Naive thymus-derived CD4-positive, alpha-beta T cell (primary cell): ENCODE data around the gene DAPK1. TPM values are rescaled to one million over a fixed set of nuclear protein-coding genes. Genes with fewer than 3 reads are reported as not detected.
A peak's percentile ranks its signal among the peaks of the same experiment; 100 is the strongest.

ENCODE experiments used
- ATAC-seq: fragments of 150-1000 bp; cut with Tn5 transposase; 2 replicates; pipeline ENCODE4 v1.10.0; 2021; ENCODE audit warnings: mild to moderate bottlenecking, moderate library complexity
- CTCF ChIA-PET: fragments of 350-600 bp; sonication (Branson Sonifier 250); formaldehyde crosslinking; loops from one replicate; lab custom pipeline; 2021; ENCODE audit warnings: antibody characterized with exemption; lab: Charles Lee
- POLR2A ChIA-PET: fragments of 350-600 bp; sonication (Branson Sonifier 250); formaldehyde crosslinking; loops from one replicate; lab custom pipeline; 2021; ENCODE audit warnings: antibody characterized with exemption, inconsistent platforms; lab: Charles Lee
- DNase-seq, 9 donors: peaks; one replicate each; pipeline versions ENCODE4 v3.0.0 to v3.0.0-alpha.2; 2020 to 2022; ENCODE audit warnings: mixed read lengths in 1 of 9
- H3K27ac ChIP-seq: one replicate; pipeline ENCODE4 v1.7.0; 2013; ENCODE audit warnings: mild to moderate bottlenecking, low read depth, low read length, moderate library complexity
- H3K27me3 ChIP-seq, 2 donors: one replicate each; pipeline ENCODE4 v1.7.0; 2013; ENCODE audit warnings: low read length in 2 of 2, mild to moderate bottlenecking in 2 of 2, moderate library complexity in 2 of 2; ENCODE audit not compliant: control insufficient read depth in 2 of 2, insufficient read depth in 2 of 2
- H3K36me3 ChIP-seq, 3 experiments: 1 replicate in 2 of 3; 2 replicates in 1 of 3; pipeline ENCODE4 v1.7.0; 2013; ENCODE audit warnings: low read length in 3 of 3, mild to moderate bottlenecking in 3 of 3, moderate library complexity in 1 of 3; ENCODE audit not compliant: insufficient read depth in 3 of 3, control insufficient read depth in 2 of 3
- H3K4me1 ChIP-seq, 2 donors: one replicate each; pipeline ENCODE4 v1.7.0; 2013; ENCODE audit warnings: low read length in 2 of 2, mild to moderate bottlenecking in 2 of 2, moderate library complexity in 1 of 2; ENCODE audit not compliant: control insufficient read depth in 2 of 2, insufficient read depth in 2 of 2
- H3K4me3 ChIP-seq: 2 replicates; pipeline ENCODE4 v1.7.0; 2013; ENCODE audit warnings: mild to moderate bottlenecking, low read length
- H3K9me3 ChIP-seq, 3 experiments: 1 replicate in 2 of 3; 2 replicates in 1 of 3; pipeline ENCODE4 v1.7.0; 2013; ENCODE audit warnings: low read length in 3 of 3; ENCODE audit not compliant: control insufficient read depth in 2 of 3
- H3K27ac Mint-ChIP-seq, 9 donors: one replicate each; pipeline ENCODE4 v1.8.0; 2020 to 2022; ENCODE audit warnings: mixed read lengths in 9 of 9, mild to moderate bottlenecking in 8 of 9, moderate library complexity in 5 of 9, inconsistent platforms in 2 of 9
- H3K27me3 Mint-ChIP-seq, 5 donors: one replicate each; pipeline ENCODE4 v1.8.0; 2021 to 2022; ENCODE audit warnings: mixed read lengths in 5 of 5, mild to moderate bottlenecking in 1 of 5
- H3K36me3 Mint-ChIP-seq, 5 donors: one replicate each; pipeline ENCODE4 v1.8.0; 2020 to 2022; ENCODE audit warnings: mixed read lengths in 5 of 5, mild to moderate bottlenecking in 3 of 5, inconsistent platforms in 1 of 5
- H3K4me1 Mint-ChIP-seq, 7 donors: one replicate each; pipeline ENCODE4 v1.8.0; 2020 to 2022; ENCODE audit warnings: mixed read lengths in 7 of 7, mild to moderate bottlenecking in 3 of 7, inconsistent platforms in 1 of 7
- H3K4me3 Mint-ChIP-seq, 10 donors: one replicate each; pipeline ENCODE4 v1.8.0; 2020 to 2022; ENCODE audit warnings: mild to moderate bottlenecking in 10 of 10, mixed read lengths in 10 of 10, moderate library complexity in 6 of 10, inconsistent platforms in 2 of 10
- H3K9me3 Mint-ChIP-seq, 11 donors: one replicate each; pipeline ENCODE4 v1.8.0; 2020 to 2022; ENCODE audit warnings: mixed read lengths in 11 of 11, mild to moderate bottlenecking in 4 of 11, inconsistent platforms in 1 of 11, moderate library complexity in 1 of 11
- intact Hi-C, 2 donors: fragments of 100-400 bp; cut with micrococcal nuclease; formaldehyde crosslinking; loops; one replicate each; pipeline ENCODE4 v1.15.1; 2023
- polyA plus RNA-seq, 2 donors: library from polyadenylated mRNA; unstranded; fragments of 300-500 nt; fragmentation: Illumina TruSeq; gene quantifications; one replicate each; pipeline ENCODE4 v1.2.3, GENCODE V29; 2021
- total RNA-seq, 6 experiments: library from RNA in 5 of 6; stranded (reverse) in 5 of 6; gene quantifications; 1 replicate in 5 of 6; 2 replicates in 1 of 6; pipeline ENCODE4 v1.2.3 and lab custom pipeline; 2021 to 2026

DAPK1 gene
- total and polyA plus RNA-seq, 7 experiments from 2014 or later: 0.20 to 44.8 (median 1.9) TPM

DNA sequence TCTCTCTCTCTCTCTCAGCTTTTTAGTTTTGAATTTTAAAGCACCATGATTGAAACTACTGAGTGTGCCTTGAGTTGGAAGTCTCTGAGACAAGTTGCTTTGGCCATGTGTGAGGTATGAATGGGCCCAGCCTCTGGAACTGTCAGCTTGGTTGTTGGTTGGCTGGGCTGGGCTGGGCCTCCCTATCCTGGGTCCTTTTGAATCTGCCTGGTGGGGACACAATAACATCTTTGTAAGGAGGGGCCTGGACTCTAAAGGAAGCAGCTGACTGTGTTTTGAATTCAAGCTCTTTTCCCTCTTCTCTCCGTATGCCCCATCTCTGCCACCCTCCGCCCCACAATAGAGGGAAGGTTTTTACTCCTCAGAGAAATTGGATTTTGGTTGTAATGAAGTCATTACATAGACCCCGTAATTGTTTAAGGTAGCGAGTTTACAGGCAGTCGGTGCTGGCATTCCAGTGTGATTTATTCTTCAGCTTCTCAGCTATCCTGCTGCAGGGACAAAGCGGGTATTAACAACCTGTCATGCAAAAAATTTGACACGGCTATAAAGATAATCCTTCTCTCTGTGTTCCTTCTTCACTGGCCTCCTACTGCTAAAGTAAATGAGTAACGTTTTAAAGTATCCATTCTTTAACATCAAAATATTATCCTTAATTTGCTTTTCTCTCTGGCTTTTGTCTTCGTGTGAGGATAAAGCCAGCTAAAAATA is 105.4 kb downstream of the DAPK1 start:
- no peak for ATAC-seq
- ChIA-PET CTCF (interaction anchor here (0.7 kb wide), 1 partner anchor 11 kb away, joined by 3 read pairs; no protein-coding TSS in a partner anchor), POLR2A (no interaction called here)
- intact Hi-C loops: no loop called here
- Mint-ChIP-seq H3K27ac (no peak overlapping the region), H3K4me3 (no peak overlapping the region), H3K27me3 (peaks cover 17 to 57% (median 31%) of the 10 kb centered on the region in 5 donors), H3K4me1 (peaks cover 5 to 18% (median 10%) of the 10 kb centered on the region in 7 donors), H3K9me3 (peaks cover 0 to 4% (median 0%) of the 10 kb centered on the region in 11 donors), H3K36me3 (no peaks in the 10 kb centered on the region)
- no peak for DNase-seq
- Histone ChIP-seq H3K9me3 (no peaks in the 10 kb centered on the region), H3K27ac (no peak overlapping the region), H3K4me3 (no peak overlapping the region), H3K27me3 (no peaks in the 10 kb centered on the region), H3K4me1 (peaks cover 0 to 8% of the 10 kb centered on the region in 2 donors), H3K36me3 (no peaks in the 10 kb centered on the region)

- no peaks in the 10 kb centered on the region for H3K36me3 Mint-ChIP-seq
- peaks cover 12 to 56% (median 31%) of the 10 kb centered on the region in 5 donors for H3K27me3 Mint-ChIP-seq
- ChIA-PET POLR2A (no interaction called here), CTCF (no interaction called here)
- H3K27ac ChIP-seq: no peak overlapping the region
- H3K4me1 ChIP-seq: peaks cover 0 to 8% of the 10 kb centered on the region in 2 donors
- no peaks in the 10 kb centered on the region for H3K9me3 ChIP-seq
- DNase-seq: no peak
- peaks cover 0 to 5% (median 0%) of the 10 kb centered on the region in 11 donors for H3K9me3 Mint-ChIP-seq
- H3K4me1 Mint-ChIP-seq: peaks cover 5 to 18% (median 10%) of the 10 kb centered on the region in 7 donors
- intact Hi-C loops: no loop called here
- peak overlapping the region in 1 of 10 donors; percentile 7 for H3K4me3 Mint-ChIP-seq
- no peak overlapping the region for H3K4me3 ChIP-seq
- no peak overlapping the region for H3K27ac Mint-ChIP-seq
- no peak for ATAC-seq
- H3K27me3 ChIP-seq: no peaks in the 10 kb centered on the region
- H3K36me3 ChIP-seq: no peaks in the 10 kb centered on the region
These were observed 106.3 kb downstream of the DAPK1 start for GRCh38 chr9:87603854-87604490.

DNA sequence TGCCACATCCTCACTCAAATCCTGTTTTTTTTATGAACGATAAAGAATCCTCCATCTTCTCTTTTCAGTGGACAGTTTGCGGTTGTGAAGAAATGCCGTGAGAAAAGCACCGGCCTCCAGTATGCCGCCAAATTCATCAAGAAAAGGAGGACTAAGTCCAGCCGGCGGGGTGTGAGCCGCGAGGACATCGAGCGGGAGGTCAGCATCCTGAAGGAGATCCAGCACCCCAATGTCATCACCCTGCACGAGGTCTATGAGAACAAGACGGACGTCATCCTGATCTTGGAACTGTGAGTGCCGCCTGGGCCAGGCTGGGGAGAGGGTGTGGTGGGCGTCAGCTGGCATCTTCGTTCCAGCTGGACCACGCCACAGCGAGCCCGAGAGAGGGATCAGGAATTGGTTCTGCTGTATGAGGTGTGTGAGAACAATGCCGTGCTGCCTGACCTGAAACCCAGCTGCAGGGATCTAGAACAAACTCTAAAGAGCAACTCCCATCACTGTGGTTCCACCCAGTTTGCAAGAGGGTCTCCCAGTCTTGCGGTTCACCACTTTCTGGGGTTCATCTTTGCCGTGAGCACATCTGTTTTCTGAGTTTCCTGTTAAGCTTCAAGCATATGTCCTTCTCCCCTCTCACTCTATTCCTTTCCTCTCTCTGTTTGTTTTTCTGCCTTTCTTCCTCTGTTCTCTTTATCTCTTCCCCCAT is 107.4 kb downstream of the DAPK1 start:
- peaks cover 5 to 18% (median 10%) of the 10 kb centered on the region in 7 donors for H3K4me1 Mint-ChIP-seq
- CTCF ChIA-PET: no interaction called here
- no peak overlapping the region for H3K4me3 ChIP-seq
- peak overlapping the region in 7 of 10 donors; percentile 2 to 70 (median 30) for H3K4me3 Mint-ChIP-seq
- intact Hi-C loops: no loop called here
- ATAC-seq: no peak
- H3K27ac ChIP-seq: no peak overlapping the region
- peak overlapping the region in 3 of 9 donors; percentile 5 to 74 (median 20) for H3K27ac Mint-ChIP-seq
- H3K27me3 Mint-ChIP-seq: peaks cover 11 to 54% (median 29%) of the 10 kb centered on the region in 5 donors
- H3K9me3 Mint-ChIP-seq: peaks cover 0 to 5% (median 0%) of the 10 kb centered on the region in 11 donors
- no peaks in the 10 kb centered on the region for H3K36me3 Mint-ChIP-seq
- H3K36me3 ChIP-seq: no peaks in the 10 kb centered on the region
- POLR2A ChIA-PET: no interaction called here
- H3K9me3 ChIP-seq: no peaks in the 10 kb centered on the region
- H3K27me3 ChIP-seq: no peaks in the 10 kb centered on the region
- H3K4me1 ChIP-seq: peaks cover 0 to 8% of the 10 kb centered on the region in 2 donors
- DNase-seq: peak in 1 of 9 donors; percentile 3

DNA sequence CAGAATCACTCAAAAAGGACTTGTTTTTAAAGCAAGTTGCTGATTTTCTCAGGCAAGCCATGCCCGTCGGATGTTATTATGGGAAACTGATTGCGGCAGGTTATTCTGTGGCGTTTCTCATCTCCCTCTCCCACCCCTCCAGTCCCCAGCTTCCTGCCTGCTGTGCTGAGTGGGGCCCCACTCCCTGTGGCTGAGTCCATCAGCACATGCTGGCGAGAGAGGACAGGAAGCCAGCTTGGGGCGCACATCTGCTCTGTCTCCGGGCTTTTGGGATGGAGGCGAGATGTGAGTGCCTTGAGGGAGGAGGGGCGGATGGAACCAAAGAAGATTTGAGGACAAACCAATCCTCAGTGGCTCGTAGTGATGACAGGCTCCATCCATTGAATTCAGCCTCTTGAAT is 108.0 kb downstream of the DAPK1 start:
- H3K9me3 ChIP-seq: no peaks in the 10 kb centered on the region
- peak overlapping the region in 7 of 10 donors; percentile 2 to 70 (median 30) for H3K4me3 Mint-ChIP-seq
- no peak overlapping the region for H3K27ac ChIP-seq
- no peaks in the 10 kb centered on the region for H3K27me3 ChIP-seq
- H3K4me1 ChIP-seq: peaks cover 0 to 8% of the 10 kb centered on the region in 2 donors
- DNase-seq (peak in 1 of 9 donors; percentile 0), ATAC-seq (no peak)
- H3K27me3 Mint-ChIP-seq: peaks cover 11 to 53% (median 25%) of the 10 kb centered on the region in 5 donors
- POLR2A ChIA-PET: no interaction called here
- no peak overlapping the region for H3K4me3 ChIP-seq
- no peaks in the 10 kb centered on the region for H3K36me3 Mint-ChIP-seq
- CTCF ChIA-PET: no interaction called here
- H3K9me3 Mint-ChIP-seq: peaks cover 0 to 5% (median 0%) of the 10 kb centered on the region in 11 donors
- peak overlapping the region in 2 of 9 donors; percentile 20 to 74 for H3K27ac Mint-ChIP-seq
- H3K36me3 ChIP-seq: no peaks in the 10 kb centered on the region
- intact Hi-C loops: no loop called here
- peaks cover 5 to 18% (median 10%) of the 10 kb centered on the region in 7 donors for H3K4me1 Mint-ChIP-seq

DNA sequence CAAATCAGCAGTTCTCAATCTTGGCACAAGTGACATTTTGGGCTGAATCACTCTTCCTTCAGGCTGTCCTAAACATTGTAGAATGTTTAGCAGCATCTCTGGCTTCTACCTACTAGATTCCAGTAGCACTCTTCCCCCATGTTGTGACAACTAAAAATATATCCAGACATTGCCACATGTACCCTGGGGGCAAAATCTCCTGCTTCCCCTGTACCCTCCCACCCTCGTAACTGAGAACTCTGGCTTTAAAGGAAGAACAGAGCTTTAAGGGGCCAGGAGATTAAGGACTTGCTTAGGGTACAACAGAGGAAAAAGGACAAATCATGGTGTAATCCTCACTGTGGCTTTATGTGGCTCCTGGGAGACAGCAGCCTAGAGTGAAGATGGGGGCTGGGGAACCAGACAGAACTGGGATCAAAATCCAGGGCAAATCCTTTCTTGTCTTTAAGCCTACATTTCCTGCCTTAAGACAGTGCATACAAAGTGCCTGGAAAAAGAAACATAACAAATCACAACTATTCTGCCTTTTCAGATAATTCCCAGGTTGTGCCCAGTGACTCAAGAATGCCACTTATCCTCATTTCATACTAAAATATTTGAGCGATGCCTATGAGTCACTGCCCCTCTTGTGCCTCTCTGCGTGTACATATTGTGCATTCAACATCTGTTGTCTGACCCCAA is 109.3 kb downstream of the DAPK1 start:
- Mint-ChIP-seq H3K36me3 (no peaks in the 10 kb centered on the region), H3K4me1 (peaks cover 5 to 18% (median 10%) of the 10 kb centered on the region in 7 donors), H3K27ac (peak overlapping the region in 1 of 9 donors; percentile 64), H3K4me3 (no peak overlapping the region), H3K27me3 (peaks cover 11 to 47% (median 28%) of the 10 kb centered on the region in 5 donors), H3K9me3 (peaks cover 0 to 5% (median 0%) of the 10 kb centered on the region in 11 donors)
- CTCF ChIA-PET: no interaction called here
- Histone ChIP-seq H3K27ac (no peak overlapping the region), H3K4me1 (peaks cover 0 to 8% of the 10 kb centered on the region in 2 donors), H3K9me3 (no peaks in the 10 kb centered on the region), H3K27me3 (no peaks in the 10 kb centered on the region), H3K36me3 (no peaks in the 10 kb centered on the region), H3K4me3 (no peak overlapping the region)
- POLR2A ChIA-PET: no interaction called here
- no peak for ATAC-seq
- intact Hi-C loops: no loop called here
- no peak for DNase-seq

- no peaks in the 10 kb centered on the region for H3K36me3 ChIP-seq
- ChIA-PET POLR2A (no interaction called here), CTCF (interaction anchor here (0.5 kb wide), 1 partner anchor 166 kb away, joined by 3 read pairs; no protein-coding TSS in a partner anchor)
- H3K4me1 ChIP-seq: peaks cover 0 to 8% of the 10 kb centered on the region in 2 donors
- ATAC-seq (peak; percentile 75), DNase-seq (no peak)
- no peak overlapping the region for H3K4me3 ChIP-seq
- H3K27me3 ChIP-seq: no peaks in the 10 kb centered on the region
- intact Hi-C loops: no loop called here
- peaks cover 0 to 5% (median 0%) of the 10 kb centered on the region in 11 donors for H3K9me3 Mint-ChIP-seq
- peak overlapping the region in 1 of 9 donors; percentile 71 for H3K27ac Mint-ChIP-seq
- no peaks in the 10 kb centered on the region for H3K36me3 Mint-ChIP-seq
- H3K27ac ChIP-seq: no peak overlapping the region
- peaks cover 5 to 18% (median 10%) of the 10 kb centered on the region in 7 donors for H3K4me1 Mint-ChIP-seq
- H3K27me3 Mint-ChIP-seq: peaks cover 11 to 38% (median 28%) of the 10 kb centered on the region in 5 donors
- no peak overlapping the region for H3K4me3 Mint-ChIP-seq
- H3K9me3 ChIP-seq: no peaks in the 10 kb centered on the region
These were observed 110.2 kb downstream of the DAPK1 start for GRCh38 chr9:87607859-87608258.
